ENCODE measurements around the gene TRIM16. TPM values are rescaled to one million over a fixed set of nuclear protein-coding genes. Genes with fewer than 3 reads are reported as not detected.
"Not testable (repeated sequence)": the region's sequence is repeated elsewhere in the genome, so short reads cannot be mapped to it uniquely, and the experiment has no call there.

TRIM16 gene
- 1 to 10 TPM; 8.7 to 8.9 TPM for total RNA-seq

DNA sequence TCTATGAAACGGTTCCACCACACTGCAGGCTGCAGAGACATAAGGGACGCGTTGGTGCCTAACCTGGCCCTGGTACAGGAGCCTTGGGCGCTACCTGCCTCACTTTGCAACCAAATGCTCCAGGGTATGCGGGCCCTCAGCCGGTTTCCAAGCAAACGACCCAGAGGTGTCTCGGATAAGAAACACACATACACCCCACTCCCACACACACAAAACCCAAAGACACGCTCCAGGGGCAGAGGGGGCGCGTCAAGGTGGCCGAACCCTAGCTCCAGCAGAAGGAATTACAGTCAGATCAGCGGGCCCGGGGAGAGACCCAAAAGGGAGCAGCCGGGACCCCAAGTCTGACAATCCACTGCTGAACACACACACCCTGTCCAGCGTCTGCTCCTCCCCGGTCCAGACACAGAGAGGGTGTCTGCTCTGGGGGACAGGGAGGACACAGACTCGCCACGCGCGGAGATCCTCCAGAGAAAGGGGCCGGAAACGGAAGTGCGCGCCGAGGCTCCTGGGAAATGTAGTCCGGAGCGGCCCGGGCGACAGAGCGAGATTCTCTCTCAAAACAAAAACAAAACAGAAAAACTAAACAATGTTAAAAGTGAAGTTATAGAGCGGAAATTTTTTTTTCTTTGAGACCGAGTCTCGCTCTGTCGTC, at the start of gene TRIM16:
TSS of gene TRIM16 (minus strand) at position 488 of the 655 bp plus-strand sequence. CDS start 32,702 bp downstream, outside the sequence.
- CTCF ChIA-PET; H3K36me3 Mint-ChIP-seq (ENCODE audit: low read depth); POLR2A ChIA-PET; H3K27me3 Mint-ChIP-seq; H3K9me3 Mint-ChIP-seq: not testable (repeated sequence)
- peaks cover 19% of the 10 kb centered on the region for H3K4me1 Mint-ChIP-seq
- peak within 1 kb of the TSS; percentile 87 for H3K4me3 Mint-ChIP-seq
- peak; percentile 85 for DNase-seq
- peak within 1 kb of the TSS; percentile 74 for H3K27ac Mint-ChIP-seq

DNA sequence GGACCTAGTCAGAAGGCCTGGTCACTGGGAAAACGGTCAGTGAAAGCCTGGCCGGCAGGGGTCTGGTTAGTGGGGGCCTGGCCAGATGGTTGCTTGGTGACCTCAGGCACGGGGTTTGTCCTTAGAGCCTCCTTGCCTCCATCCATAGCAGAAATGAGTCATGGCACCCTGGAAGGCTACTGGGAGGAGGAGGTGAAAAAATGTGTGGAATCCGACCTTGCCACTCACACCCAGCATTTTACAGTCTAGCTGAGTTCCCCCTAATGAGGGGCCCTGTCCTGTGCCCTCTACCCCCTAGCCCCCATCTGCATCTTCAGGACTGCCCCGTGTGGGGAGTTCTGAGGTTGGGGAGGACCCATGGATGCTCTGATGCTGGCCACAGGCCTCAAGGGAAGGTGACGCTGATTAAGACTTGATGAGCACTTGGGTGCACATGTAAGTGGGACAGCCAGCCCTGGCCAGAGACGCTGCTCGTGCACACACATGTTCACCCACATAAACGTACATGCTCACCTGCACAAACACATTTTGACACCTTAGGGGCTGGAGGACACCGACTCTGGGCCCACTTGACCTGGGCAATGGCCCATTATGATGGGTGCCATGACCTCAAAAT, 49.2 kb upstream of the TRIM16 start:
- H3K27me3 Mint-ChIP-seq; H3K36me3 Mint-ChIP-seq (ENCODE audit: low read depth); H3K9me3 Mint-ChIP-seq; H3K4me3 Mint-ChIP-seq; POLR2A ChIA-PET; H3K27ac Mint-ChIP-seq; DNase-seq; H3K4me1 Mint-ChIP-seq; CTCF ChIA-PET: not testable (repeated sequence)

DNA sequence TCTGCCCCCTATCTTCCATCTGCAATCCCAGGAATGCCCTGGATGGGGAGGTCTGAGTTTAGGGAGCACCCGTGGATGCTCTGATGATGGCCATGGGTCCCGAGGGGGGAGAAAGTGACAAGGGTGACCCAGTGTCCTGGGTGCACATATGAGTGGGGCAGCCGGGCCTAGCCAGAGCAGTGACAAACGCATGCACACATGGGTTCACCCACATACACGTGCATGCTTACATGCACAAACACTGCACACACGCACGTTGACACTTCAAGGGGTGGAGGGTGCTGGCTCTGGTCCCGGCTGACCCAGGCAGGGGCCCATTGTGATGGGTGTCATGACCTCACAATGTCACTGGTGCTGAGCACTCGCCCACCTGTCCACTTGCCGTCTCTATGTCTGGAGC, 47.8 kb upstream of the TRIM16 start, which contains the start of gene TBC1D26:
TSS of gene TBC1D26 (plus strand) at position 384 of the 400 bp plus-strand sequence. CDS start 3,066 bp downstream, outside the sequence.
- POLR2A ChIA-PET; H3K36me3 Mint-ChIP-seq (ENCODE audit: low read depth); H3K4me3 Mint-ChIP-seq; DNase-seq; H3K9me3 Mint-ChIP-seq; H3K27me3 Mint-ChIP-seq; H3K27ac Mint-ChIP-seq; H3K4me1 Mint-ChIP-seq; CTCF ChIA-PET: not testable (repeated sequence)

DNA sequence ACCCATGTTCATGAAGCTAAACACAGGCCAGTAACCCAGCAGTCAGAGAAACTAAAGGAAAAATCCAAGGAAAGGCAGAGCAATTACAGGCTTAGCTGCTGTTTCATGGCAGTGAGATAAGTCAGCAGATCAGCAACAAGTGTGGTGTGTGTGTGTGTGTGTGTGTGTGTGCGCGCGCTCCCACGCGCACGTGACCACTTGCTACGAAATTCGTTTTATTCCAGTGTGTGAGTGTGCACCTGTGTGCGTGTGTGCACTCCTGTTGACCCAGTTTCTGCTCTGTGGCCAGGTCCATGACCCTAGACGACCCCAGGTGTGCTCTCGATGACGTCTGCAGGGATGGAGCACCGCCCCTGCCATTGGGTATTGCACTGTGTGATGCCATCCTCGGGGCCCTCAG, 46.4 kb upstream of the TRIM16 start:
- POLR2A ChIA-PET, CTCF ChIA-PET, H3K27ac Mint-ChIP-seq: not testable (repeated sequence)

DNA sequence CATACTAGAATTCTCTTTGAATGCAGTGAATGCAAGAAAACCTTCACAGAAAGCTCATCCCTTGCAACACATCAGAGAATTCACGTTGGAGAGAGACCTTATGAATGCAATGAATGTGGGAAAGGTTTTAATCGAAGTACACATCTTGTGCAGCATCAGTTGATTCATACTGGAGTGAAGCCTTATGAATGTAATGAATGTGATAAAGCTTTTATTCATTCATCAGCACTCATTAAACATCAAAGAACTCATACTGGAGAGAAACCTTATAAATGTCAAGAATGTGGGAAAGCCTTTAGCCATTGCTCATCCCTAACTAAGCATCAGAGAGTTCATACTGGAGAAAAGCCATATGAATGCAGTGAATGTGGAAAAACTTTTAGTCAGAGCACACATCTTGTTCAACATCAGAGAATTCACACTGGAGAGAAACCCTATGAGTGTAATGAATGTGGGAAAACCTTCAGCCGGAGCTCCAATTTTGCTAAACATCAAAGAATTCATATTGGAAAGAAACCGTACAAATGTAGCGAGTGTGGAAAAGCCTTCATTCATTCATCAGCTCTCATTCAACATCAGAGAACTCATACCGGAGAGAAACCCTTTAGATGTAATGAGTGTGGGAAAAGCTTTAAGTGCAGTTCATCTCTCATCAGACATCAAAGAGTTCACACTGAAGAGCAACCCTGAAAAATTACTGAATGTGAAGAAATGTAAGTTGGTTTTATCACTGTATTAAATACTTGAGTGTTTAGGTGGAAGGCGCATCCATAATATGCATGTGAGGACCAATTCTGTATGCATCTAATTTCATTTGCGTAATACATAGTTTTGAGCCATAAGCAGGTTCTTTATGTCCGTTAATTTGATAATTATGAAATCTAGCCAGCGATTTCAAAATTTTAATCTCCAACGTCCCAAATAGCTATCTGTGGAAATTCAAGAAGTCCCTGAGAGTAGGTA, 32.8 kb upstream of the TRIM16 start:
- POLR2A ChIA-PET, CTCF ChIA-PET: not testable (repeated sequence)

More for the DNA sequence above, 46.4 kb upstream of the TRIM16 start:
- H3K27me3 Mint-ChIP-seq; H3K9me3 Mint-ChIP-seq; H3K4me1 Mint-ChIP-seq; DNase-seq; H3K4me3 Mint-ChIP-seq; H3K36me3 Mint-ChIP-seq (ENCODE audit: low read depth): not testable (repeated sequence)

DNA sequence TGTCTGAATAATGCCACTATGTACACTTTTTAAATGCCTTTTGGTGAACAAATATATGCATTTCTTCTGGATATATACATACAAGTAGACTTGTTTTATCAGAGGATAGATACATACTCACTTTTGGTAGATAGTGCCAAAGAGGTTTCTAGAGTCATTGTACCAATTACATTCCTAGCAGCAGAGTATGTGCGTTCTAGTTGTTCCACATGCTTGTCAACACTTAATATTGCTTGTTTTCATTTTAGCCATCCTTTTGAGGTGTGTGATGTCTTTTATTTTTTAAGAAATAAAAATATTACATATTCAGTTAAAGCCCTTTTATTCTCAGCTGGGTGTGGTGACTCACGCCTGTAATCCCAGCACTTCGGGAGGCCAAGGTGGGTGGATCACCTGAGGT, 24.8 kb upstream of the TRIM16 start:
- POLR2A ChIA-PET, H3K4me1 Mint-ChIP-seq, H3K4me3 Mint-ChIP-seq, DNase-seq, H3K27ac Mint-ChIP-seq, H3K27me3 Mint-ChIP-seq, CTCF ChIA-PET: not testable (repeated sequence)
- Mint-ChIP-seq H3K36me3 (ENCODE audit: low read depth) (peaks cover 59% of the 10 kb centered on the region), H3K9me3 (peaks cover 25% of the 10 kb centered on the region)

More for the DNA sequence above, 32.8 kb upstream of the TRIM16 start:
- not testable (repeated sequence) for H3K4me3 Mint-ChIP-seq, H3K27ac Mint-ChIP-seq, H3K4me1 Mint-ChIP-seq, H3K27me3 Mint-ChIP-seq, DNase-seq
- H3K36me3 Mint-ChIP-seq (ENCODE audit: low read depth) = peaks cover 31% of the 10 kb centered on the region
- H3K9me3 Mint-ChIP-seq = peaks cover 34% of the 10 kb centered on the region

DNA sequence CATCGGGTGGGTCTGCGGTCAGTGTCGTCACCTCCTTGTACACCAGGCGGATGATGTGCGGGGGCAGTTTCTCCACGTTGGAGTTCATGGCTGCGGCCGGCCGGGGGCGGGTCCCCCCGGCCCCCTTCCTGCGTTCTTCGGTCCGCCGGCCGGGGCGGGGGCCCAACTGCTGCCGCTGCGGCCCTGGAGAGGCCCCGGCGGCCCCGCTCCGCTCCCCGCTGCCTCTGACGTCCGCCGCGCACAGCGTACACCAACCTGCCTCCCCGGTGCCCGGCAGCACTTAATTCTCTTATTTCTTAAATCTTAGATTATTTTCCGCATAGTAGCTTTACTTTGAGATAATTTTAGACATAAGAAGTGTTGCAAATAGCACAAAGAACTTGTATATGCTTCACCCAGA, 20.7 kb upstream of the TRIM16 start:
- POLR2A ChIA-PET, H3K4me1 Mint-ChIP-seq, H3K27ac Mint-ChIP-seq, CTCF ChIA-PET, DNase-seq, H3K27me3 Mint-ChIP-seq, H3K4me3 Mint-ChIP-seq: not testable (repeated sequence)
- peaks cover 16% of the 10 kb centered on the region for H3K9me3 Mint-ChIP-seq
- peaks cover 61% of the 10 kb centered on the region for H3K36me3 Mint-ChIP-seq (ENCODE audit: low read depth)

DNA sequence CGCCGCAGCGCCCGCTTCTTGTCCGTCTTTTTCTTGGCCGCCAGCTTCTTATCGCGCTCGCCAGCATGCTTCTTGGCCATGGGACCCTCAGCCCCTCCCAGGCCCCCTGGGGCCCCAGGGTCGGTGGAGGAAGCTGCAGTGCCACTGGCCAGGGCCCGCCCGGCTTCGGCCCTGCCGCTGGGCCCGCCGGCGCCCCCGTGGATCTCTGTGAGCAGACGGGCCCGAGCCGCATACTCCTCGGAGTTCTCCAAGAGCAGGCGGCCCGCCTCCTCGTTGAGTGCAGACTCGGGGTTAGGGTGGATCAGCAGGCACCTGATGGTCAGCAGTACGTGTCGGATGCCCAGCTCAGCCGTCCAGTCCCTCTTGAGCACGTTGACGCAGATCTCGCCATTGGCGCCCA, 20.1 kb upstream of the TRIM16 start:
- Mint-ChIP-seq H3K36me3 (ENCODE audit: low read depth) (peaks cover 56% of the 10 kb centered on the region), H3K9me3 (peaks cover 16% of the 10 kb centered on the region)
- POLR2A ChIA-PET, H3K4me1 Mint-ChIP-seq, H3K4me3 Mint-ChIP-seq, CTCF ChIA-PET, H3K27ac Mint-ChIP-seq, H3K27me3 Mint-ChIP-seq, DNase-seq: not testable (repeated sequence)

DNA sequence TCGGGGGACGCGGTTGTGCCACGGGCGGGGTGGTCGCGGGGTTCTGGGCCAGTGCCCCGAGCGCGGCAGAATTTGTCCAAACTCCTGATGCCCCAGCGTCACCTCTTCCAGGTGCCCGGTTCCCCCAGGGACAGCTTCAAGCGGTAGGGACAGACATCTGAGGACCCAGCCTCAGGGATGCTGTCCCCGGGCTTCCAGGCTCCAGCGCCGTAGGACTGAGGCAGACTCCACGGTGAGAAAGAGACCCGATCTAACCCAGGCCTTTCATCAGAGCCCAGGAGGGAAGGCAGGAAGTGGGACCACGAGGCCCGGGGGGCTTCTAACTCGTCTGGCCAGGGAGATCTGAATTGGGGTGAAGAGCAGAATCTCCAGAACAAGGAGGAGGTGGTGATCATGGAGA, 15.8 kb upstream of the TRIM16 start:
- H3K4me1 Mint-ChIP-seq = peaks cover 13% of the 10 kb centered on the region
- CTCF ChIA-PET, H3K27me3 Mint-ChIP-seq, H3K9me3 Mint-ChIP-seq, POLR2A ChIA-PET, DNase-seq, H3K27ac Mint-ChIP-seq: not testable (repeated sequence)
- H3K36me3 Mint-ChIP-seq (ENCODE audit: low read depth) = peaks cover 23% of the 10 kb centered on the region
- H3K4me3 Mint-ChIP-seq = peak overlapping the region; percentile 78

DNA sequence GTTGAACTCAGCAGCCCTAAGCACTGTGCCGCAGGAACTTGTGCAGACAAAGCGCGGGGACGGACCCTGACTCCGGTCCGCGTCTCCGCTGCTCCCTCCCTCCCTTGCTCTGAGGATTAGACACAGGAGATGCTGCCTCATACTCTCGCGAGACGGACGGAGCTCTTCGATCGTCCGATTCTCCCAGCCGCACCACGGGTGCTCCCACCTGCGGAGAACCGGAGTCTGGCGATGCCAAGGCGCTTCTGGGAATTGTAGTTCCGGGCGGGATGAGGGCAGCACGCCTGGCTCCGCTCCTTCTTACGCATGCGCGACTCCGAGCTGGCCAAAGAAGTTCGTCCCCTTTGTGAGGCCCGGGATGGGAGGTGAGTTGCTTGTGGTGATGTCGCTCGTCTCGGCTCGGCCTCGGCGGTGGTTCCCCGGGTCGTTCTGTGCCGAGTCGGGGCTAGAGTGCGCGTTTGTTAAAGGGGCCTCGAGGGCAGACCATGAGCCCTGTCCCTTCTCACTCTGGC, 15.4 kb upstream of the TRIM16 start, which contains the start of gene ZNF286A:
TSS of gene ZNF286A (plus strand) at position 340 of the 512 bp plus-strand sequence. CDS start 578 bp downstream, outside the sequence.
- POLR2A ChIA-PET = not testable (repeated sequence)

DNA sequence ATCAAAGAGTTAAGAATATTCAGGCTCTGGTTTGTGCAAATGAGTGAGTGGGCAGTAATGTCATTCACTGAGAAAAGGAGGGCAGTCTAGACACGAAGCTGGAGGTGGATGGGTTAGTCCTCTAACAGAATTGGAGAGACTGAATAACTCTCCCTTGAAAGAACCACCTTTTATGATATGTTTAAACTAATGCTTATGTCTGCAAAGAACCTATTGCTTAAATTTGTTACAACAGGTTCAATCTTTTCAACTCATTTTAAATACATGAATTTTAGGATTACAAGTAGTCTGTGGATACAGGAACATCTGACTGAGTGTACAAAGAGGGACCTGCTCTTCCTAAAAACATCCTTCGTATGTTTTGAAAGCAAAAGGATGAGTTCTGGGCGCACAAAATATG, 14.9 kb upstream of the TRIM16 start:
- H3K4me1 Mint-ChIP-seq = peaks cover 13% of the 10 kb centered on the region
- H3K27me3 Mint-ChIP-seq, DNase-seq, POLR2A ChIA-PET, H3K9me3 Mint-ChIP-seq, CTCF ChIA-PET: not testable (repeated sequence)
- H3K36me3 Mint-ChIP-seq (ENCODE audit: low read depth) = peaks cover 19% of the 10 kb centered on the region
- peak overlapping the region; percentile 78 for H3K4me3 Mint-ChIP-seq
- H3K27ac Mint-ChIP-seq = peak overlapping the region; percentile 66

More for the DNA sequence above, 15.4 kb upstream of the TRIM16 start, which contains the start of gene ZNF286A:
- Mint-ChIP-seq H3K27ac (peak within 1 kb of the TSS; percentile 66), H3K4me3 (peak within 1 kb of the TSS; percentile 78), H3K36me3 (ENCODE audit: low read depth) (peaks cover 21% of the 10 kb centered on the region), H3K4me1 (peaks cover 13% of the 10 kb centered on the region)
- H3K9me3 Mint-ChIP-seq, CTCF ChIA-PET, H3K27me3 Mint-ChIP-seq: not testable (repeated sequence)
- peak; percentile 96 for DNase-seq

DNA sequence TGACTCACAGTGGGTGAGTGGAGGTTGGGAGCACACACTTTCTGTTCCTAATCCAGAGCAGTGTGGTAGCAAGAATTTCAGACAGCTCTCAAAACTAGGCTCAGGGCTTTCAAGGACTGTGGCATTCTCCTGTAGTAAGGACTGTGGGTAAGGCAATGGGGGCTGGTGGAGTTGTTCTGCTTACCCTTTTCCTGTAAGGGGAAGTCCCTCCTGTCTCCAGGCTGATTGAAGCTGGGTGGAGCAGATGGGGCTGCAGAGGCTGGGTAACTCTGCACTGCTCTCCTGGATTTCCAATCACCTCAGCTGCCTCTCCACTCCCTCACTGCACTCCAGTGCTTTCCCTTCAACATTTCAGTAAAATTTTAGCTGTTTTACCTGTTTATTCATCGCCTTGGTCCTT, 3.4 kb upstream of the TRIM16 start:
- H3K9me3 Mint-ChIP-seq; H3K36me3 Mint-ChIP-seq (ENCODE audit: low read depth); CTCF ChIA-PET; H3K27ac Mint-ChIP-seq; H3K4me3 Mint-ChIP-seq; H3K27me3 Mint-ChIP-seq; POLR2A ChIA-PET; DNase-seq: not testable (repeated sequence)
- H3K4me1 Mint-ChIP-seq = peaks cover 16% of the 10 kb centered on the region

DNA sequence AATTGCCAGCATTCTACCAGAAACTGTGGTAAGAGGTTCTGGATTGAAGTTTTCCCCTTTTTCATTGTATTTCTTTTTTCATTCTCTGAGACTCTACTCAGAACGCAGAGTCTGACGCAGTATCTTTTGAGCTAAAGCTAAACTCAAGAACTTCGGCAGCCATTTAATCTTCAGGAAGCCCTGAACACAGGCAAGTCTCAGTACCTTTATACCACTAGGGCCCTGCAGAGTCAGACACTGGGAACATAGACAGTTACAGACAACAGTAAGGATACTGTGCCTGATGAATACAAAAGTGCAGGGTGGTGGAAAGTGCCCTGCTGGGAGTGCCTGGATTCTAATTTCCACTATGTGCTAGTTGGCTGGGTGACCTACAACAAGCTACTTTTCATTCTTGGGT, 976 bp downstream of the TRIM16 start:
- Mint-ChIP-seq H3K4me3 (peak overlapping the region; percentile 87), H3K4me1 (peaks cover 19% of the 10 kb centered on the region), H3K27ac (peak overlapping the region; percentile 74), H3K36me3 (ENCODE audit: low read depth) (peaks cover 10% of the 10 kb centered on the region)
- CTCF ChIA-PET, H3K27me3 Mint-ChIP-seq, DNase-seq, POLR2A ChIA-PET, H3K9me3 Mint-ChIP-seq: not testable (repeated sequence)

All from activated CD4-positive, alpha-beta memory T cell treated with anti-CD3 and anti-CD28 coated beads, Interleukin-2, amount 10 ng/mL, durations not matched to agents 7 days and 5 days (primary cell).